Activated CD4-positive, alpha-beta memory T cell treated with anti-CD3 and anti-CD28 coated beads for 36 hours (primary cell): ENCODE data around the gene CSN2. TPM values are rescaled to one million over a fixed set of nuclear protein-coding genes. Genes with fewer than 3 reads are reported as not detected.
"Not testable (repeated sequence)": the region's sequence is repeated elsewhere in the genome, so short reads cannot be mapped to it uniquely, and the experiment has no call there.

Source experiments
- CTCF ChIA-PET: fragments of 350-600 bp; sonication (Branson Sonifier 250); formaldehyde crosslinking; loops from one replicate; lab custom pipeline; 2021; ENCODE audit warnings: antibody characterized with exemption, inconsistent platforms; lab: Charles Lee
- POLR2A ChIA-PET: fragments of 350-600 bp; sonication (Branson Sonifier 250); formaldehyde crosslinking; loops from one replicate; lab custom pipeline; 2021; ENCODE audit warnings: antibody characterized with exemption; lab: Charles Lee
- DNase-seq: peaks from one replicate; pipeline ENCODE4 v3.0.0-alpha.2; 2020
- H3K27ac Mint-ChIP-seq: one replicate; pipeline ENCODE4 v1.8.0; 2021; ENCODE audit warnings: mixed read lengths
- H3K27me3 Mint-ChIP-seq: one replicate; pipeline ENCODE4 v1.8.0; 2021; ENCODE audit warnings: mixed read lengths
- H3K36me3 Mint-ChIP-seq: one replicate; pipeline ENCODE4 v1.8.0; 2021; ENCODE audit warnings: mixed read lengths
- H3K4me1 Mint-ChIP-seq: one replicate; pipeline ENCODE4 v1.8.0; 2021; ENCODE audit warnings: low read depth, mixed read lengths
- H3K4me3 Mint-ChIP-seq: one replicate; pipeline ENCODE4 v1.8.0; 2021; ENCODE audit warnings: mild to moderate bottlenecking, mixed read lengths
- H3K9me3 Mint-ChIP-seq: one replicate; pipeline ENCODE4 v1.8.0; 2021; ENCODE audit warnings: mixed read lengths
- intact Hi-C: fragments of 100-400 bp; cut with micrococcal nuclease; formaldehyde crosslinking; loops from one replicate; pipeline ENCODE4 v1.15.1; 2023
- total RNA-seq, 2 experiments: library from RNA; stranded (reverse); gene quantifications; one replicate each; pipeline ENCODE4 v1.2.3, GENCODE V29; 2021

The CSN2 gene
- total RNA-seq, 2 experiments from 2014 or later: not detected

DNA sequence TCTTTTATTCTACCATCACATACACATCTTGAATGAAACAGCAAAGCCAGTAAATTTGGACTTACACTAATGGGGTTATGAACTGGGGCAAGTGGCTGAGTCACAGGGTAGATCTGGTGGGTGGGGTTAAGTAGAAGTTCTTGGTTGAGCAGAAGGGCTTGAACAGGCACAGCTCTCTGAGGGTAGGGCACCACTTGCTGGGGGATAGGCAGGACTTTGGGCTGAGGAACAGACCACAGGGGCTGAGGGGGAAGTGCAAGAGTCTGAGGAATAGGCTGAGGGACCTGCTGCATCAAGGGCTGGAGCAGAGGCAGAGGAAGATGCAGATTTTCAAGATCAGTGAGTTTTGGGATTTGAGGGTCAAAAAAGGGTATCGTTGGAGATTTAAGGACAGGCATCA, 8.3 kb downstream of the CSN2 start:
- DNase-seq: no peak
- CTCF ChIA-PET: no interaction called here

DNA sequence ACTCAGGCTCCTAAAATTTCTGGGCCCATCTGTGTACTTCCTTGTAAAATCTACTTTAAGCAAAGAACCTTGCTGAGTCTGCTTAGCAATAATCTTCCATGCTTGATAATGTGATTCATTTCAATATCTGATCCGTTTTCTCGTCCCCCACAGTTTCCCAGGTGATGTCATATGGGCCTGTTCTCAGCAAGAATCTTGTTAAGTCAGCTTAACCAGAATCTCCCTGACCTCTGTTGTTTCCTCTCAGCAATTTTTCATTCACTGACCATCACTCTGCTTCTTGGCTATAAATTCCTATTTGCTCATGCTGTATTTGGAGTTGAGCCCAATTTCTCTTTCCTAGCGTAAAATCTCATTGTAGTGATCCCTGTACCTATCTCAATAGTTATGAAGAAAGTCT, 13.9 kb downstream of the CSN2 start:
- Mint-ChIP-seq H3K4me1 (no peaks in the 10 kb centered on the region), H3K27me3 (no peaks in the 10 kb centered on the region), H3K4me3 (no peak overlapping the region), H3K9me3 (peaks cover 3% of the 10 kb centered on the region), H3K27ac (no peak overlapping the region), H3K36me3 (no peaks in the 10 kb centered on the region)
- ChIA-PET POLR2A (no interaction called here), CTCF (no interaction called here)
- DNase-seq: no peak
- intact Hi-C loops: no loop called here

More for the DNA sequence above, 8.3 kb downstream of the CSN2 start:
- intact Hi-C loops: no loop called here
- peaks cover 2% of the 10 kb centered on the region for H3K9me3 Mint-ChIP-seq
- POLR2A ChIA-PET: no interaction called here
- no peak overlapping the region for H3K4me3 Mint-ChIP-seq
- H3K27ac Mint-ChIP-seq: no peak overlapping the region
- no peaks in the 10 kb centered on the region for H3K4me1 Mint-ChIP-seq
- no peaks in the 10 kb centered on the region for H3K27me3 Mint-ChIP-seq
- no peaks in the 10 kb centered on the region for H3K36me3 Mint-ChIP-seq

DNA sequence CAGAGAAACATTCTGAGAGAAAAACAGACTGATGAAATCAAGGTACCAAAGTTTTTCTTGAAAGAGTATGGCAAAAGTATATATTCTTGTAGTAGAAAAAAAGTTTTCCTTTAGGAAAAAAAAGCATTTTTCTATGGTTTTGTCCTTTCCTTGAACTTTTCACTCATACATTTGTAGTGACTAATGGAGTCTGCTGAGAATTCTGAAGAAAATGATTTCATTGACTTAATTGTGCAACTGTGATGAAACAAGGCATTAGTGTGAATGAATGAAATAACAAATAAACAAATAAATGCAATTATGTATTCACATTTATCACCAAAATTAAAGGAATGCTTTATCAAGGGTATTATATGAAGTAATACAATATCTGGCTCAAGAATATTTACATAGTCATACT, 29.0 kb downstream of the CSN2 start:
- intact Hi-C loops: no loop called here
- no peaks in the 10 kb centered on the region for H3K36me3 Mint-ChIP-seq
- H3K4me3 Mint-ChIP-seq: no peak overlapping the region
- no peak overlapping the region for H3K27ac Mint-ChIP-seq
- no peaks in the 10 kb centered on the region for H3K9me3 Mint-ChIP-seq
- ChIA-PET CTCF (no interaction called here), POLR2A (no interaction called here)
- no peaks in the 10 kb centered on the region for H3K27me3 Mint-ChIP-seq
- no peak for DNase-seq
- no peaks in the 10 kb centered on the region for H3K4me1 Mint-ChIP-seq

DNA sequence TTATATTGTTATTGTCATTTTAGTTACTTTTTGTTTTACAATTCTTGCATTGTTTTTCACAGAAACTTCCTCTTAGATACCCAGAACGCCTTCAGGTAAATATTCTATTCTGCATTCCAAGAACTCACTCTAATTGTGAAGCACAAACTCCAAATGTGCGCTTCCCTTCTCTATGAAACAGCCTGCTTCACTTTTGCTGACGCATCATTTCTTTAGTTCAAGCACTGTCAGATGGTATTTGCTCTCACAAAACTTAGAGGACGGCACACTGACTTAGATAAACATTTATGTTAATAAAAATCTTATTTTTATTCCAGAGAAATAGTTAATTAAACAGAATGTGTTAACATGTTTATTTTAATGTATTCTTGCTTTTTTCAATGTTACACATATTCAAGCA, 31.4 kb downstream of the CSN2 start:
- no peak overlapping the region for H3K27ac Mint-ChIP-seq
- DNase-seq: no peak
- no peaks in the 10 kb centered on the region for H3K9me3 Mint-ChIP-seq
- H3K4me1 Mint-ChIP-seq: no peaks in the 10 kb centered on the region
- intact Hi-C loops: no loop called here
- ChIA-PET POLR2A (no interaction called here), CTCF (no interaction called here)
- no peaks in the 10 kb centered on the region for H3K27me3 Mint-ChIP-seq
- H3K4me3 Mint-ChIP-seq: no peak overlapping the region
- no peaks in the 10 kb centered on the region for H3K36me3 Mint-ChIP-seq

DNA sequence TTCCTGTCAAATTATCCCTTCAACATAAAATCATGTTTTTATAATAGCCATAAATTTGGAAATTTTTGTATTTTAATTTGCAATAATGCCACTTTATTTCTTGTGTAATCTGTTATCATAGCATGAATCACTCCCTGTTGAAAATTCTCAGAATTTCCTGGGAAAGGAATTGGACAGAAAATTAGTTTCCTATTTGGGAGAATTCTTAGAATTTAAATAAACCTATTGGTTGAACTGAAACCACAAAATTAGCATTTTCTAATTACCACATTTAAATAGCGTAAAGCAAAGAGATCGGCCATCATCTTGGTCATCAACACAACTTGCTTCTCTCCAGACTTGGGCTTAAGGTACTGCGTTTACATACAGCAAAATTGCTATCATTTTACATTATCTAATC, 34.8 kb downstream of the CSN2 start, which contains the start of gene CSN1S1:
Gene CSN1S1 (plus strand): TSS at position 301 of the 400 bp plus-strand sequence. CDS start 1,488 bp downstream, outside the sequence.
- Mint-ChIP-seq H3K9me3 (no peaks in the 10 kb centered on the region), H3K4me3 (no peak within 1 kb of the TSS), H3K27ac (no peak within 1 kb of the TSS), H3K4me1 (no peaks in the 10 kb centered on the region), H3K27me3 (no peaks in the 10 kb centered on the region), H3K36me3 (no peaks in the 10 kb centered on the region)
- DNase-seq: no peak
- CTCF ChIA-PET: no interaction called here
- POLR2A ChIA-PET: no interaction called here
- intact Hi-C loops: no loop called here

- DNase-seq, H3K4me3 Mint-ChIP-seq, H3K27me3 Mint-ChIP-seq, H3K4me1 Mint-ChIP-seq, H3K36me3 Mint-ChIP-seq, H3K9me3 Mint-ChIP-seq, intact Hi-C loops, CTCF ChIA-PET, H3K27ac Mint-ChIP-seq, POLR2A ChIA-PET: not testable (repeated sequence)
These were observed 41.6 kb downstream of the CSN2 start for GRCh38 chr4:69923782-69924410.

DNA sequence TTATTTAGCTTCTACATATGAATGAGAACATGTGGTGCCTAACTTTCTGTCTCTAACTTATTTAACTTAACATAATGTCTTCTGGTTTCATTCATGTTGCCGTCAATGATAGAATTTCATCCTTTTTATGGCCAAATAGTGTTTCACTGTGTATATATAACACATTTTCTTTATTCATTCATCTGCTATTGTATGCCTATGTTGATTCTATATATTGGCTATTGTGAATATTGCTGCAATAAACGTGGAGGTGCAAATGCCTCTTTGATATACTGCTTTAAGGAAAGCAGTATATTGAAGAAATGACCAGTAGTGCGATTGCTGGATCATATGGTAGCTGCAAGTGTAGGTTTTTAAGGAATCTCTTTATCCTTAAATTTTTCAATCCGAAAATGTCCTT, 44.7 kb downstream of the CSN2 start:
- no peak for DNase-seq
- ChIA-PET POLR2A (no interaction called here), CTCF (no interaction called here)
- intact Hi-C loops: no loop called here
- Mint-ChIP-seq H3K4me3 (no peak overlapping the region), H3K27me3 (no peaks in the 10 kb centered on the region), H3K4me1 (no peaks in the 10 kb centered on the region), H3K36me3 (no peaks in the 10 kb centered on the region), H3K27ac (no peak overlapping the region), H3K9me3 (no peaks in the 10 kb centered on the region)

DNA sequence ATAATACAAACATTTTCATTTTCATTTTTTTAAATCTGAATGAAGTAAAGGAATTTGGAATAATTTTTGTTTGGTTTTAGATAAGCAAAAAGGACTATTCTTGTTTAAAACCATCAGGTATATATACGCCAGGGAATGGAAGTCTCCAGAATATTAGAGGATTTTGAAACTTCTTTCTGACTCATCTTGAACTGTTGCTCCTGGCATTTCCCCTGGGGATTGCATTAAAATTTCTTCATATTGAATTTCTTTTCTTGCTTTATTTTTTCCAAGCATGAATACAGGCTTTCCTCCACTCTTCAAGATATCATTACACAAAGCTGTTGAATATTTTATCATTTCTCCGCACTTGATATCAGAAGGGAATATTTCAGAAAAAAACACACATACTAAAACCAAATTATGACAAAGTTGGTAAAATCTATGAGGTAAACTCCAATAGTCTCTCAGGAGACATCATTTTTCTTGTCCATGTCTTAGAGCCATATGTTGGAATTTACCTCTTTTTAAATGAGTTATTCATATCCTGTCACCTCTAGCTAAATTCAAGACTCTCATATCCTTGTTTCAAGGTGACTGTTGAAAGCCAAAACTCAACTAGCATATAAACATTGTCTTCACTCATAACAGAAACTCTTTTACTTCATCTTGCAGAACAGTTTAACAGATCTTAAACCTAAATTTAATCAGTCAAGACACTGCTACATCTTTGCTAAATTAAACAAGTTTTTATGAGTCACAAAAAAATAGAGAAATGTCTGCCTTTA, 55.3 kb downstream of the CSN2 start:
- CTCF ChIA-PET: no interaction called here
- Mint-ChIP-seq H3K27ac (no peak overlapping the region), H3K4me1 (no peaks in the 10 kb centered on the region), H3K27me3 (no peaks in the 10 kb centered on the region), H3K4me3 (no peak overlapping the region), H3K9me3 (no peaks in the 10 kb centered on the region), H3K36me3 (no peaks in the 10 kb centered on the region)
- POLR2A ChIA-PET: no interaction called here
- no peak for DNase-seq
- intact Hi-C loops: no loop called here

GRCh38 chr4:69909195-69909594, 56.3 kb downstream of the CSN2 start:
- Mint-ChIP-seq H3K27me3 (no peaks in the 10 kb centered on the region), H3K9me3 (no peaks in the 10 kb centered on the region), H3K36me3 (no peaks in the 10 kb centered on the region), H3K4me3 (no peak overlapping the region), H3K27ac (no peak overlapping the region), H3K4me1 (no peaks in the 10 kb centered on the region)
- CTCF ChIA-PET: no interaction called here
- DNase-seq: no peak
- intact Hi-C loops: no loop called here
- POLR2A ChIA-PET: no interaction called here

DNA sequence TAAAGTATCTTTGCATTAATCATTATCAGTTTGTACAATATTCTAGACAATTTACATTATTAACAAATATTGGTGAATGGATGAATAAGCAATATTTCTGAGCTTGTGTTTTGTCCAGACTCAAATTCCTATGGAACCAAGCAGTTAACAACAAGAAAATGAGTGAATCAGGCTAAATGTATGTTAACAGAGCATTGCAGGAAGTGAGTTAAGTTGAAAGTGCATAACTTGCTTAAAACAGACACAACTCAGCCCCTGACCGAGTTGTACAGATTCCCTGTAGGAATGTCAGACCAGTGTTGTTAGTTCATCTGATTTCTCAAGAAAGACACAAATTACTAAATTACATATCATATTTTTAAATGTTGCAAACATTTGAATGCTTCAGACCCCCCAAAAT, 58.4 kb downstream of the CSN2 start:
- Mint-ChIP-seq H3K36me3 (no peaks in the 10 kb centered on the region), H3K27me3 (no peaks in the 10 kb centered on the region), H3K27ac (no peak overlapping the region), H3K4me1 (no peaks in the 10 kb centered on the region), H3K4me3 (no peak overlapping the region), H3K9me3 (no peaks in the 10 kb centered on the region)
- ChIA-PET POLR2A (no interaction called here), CTCF (no interaction called here)
- no peak for DNase-seq
- intact Hi-C loops: no loop called here

Other genes with a start within 250 kb of the CSN2 start
- gene SULT1B1, start 205.1 kb downstream of the CSN2 start, total RNA-seq: under 1 TPM; 0.68 to 0.76 TPM
- not detected for gene SULT1E1, start 105.6 kb downstream of the CSN2 start, total RNA-seq
- gene CSN1S1, start 34.7 kb downstream of the CSN2 start, total RNA-seq: not detected
- not detected for gene STATH, start 30.2 kb upstream of the CSN2 start, total RNA-seq
- not detected for gene HTN3, start 62.7 kb upstream of the CSN2 start, total RNA-seq
- not detected for gene HTN1, start 84.7 kb upstream of the CSN2 start, total RNA-seq
- gene PRR27, start 188.5 kb upstream of the CSN2 start, total RNA-seq: not detected
- not detected for gene ODAM, start 230.0 kb upstream of the CSN2 start, total RNA-seq